SW480 (cell line): ENCODE data around the gene SCAMP2.
"Not testable (repeated sequence)": the region's sequence is repeated elsewhere in the genome, so short reads cannot be mapped to it uniquely, and the experiment has no call there.

ENCODE experiments used
- DNase-seq: peaks from one replicate; pipeline ENCODE4 v3.0.0-alpha.2; 2016; ENCODE audit warnings: low spot score

SCAMP2 gene

DNA sequence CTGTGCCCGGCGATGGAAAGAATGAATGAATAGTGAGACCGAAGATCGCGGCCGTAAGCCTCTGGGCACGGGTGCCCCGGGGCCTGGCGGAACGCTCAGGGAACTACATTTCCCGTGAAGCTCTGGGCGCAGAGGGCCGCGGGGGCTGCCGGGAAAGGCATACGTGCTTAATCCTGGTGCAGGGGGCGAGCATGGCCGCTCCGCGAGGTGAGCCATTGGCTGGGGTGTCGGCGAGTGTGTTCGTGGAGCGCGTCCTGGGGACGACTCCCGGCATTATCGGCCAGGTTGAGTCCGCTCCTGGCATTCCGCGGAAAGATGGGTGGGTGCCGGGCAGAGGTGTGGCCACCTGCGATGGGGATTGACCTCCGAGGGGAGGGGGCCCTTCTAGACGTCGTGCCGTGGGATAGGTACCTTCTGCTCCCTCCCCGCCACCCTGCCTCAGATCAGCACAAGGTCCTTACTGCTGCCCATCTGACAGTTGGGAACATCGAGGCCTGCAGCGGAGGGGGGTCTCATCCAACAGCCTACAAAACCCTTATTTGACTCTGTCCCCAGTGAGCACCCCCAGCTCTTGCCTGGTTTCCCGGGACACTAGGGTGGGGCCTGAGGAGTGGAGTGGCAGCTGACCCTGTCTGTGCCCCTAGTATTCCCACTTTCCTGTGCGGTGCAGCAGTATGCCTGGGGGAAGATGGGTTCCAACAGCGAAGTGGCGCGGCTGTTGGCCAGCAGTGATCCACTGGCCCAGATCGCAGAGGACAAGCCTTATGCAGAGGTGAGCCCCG lies 16.9 kb upstream of the SCAMP2 start, which contains the start of gene MPI:
MPI (plus strand) TSS at position 160 of the 782 bp plus-strand sequence; CDS start at position 192, 32 bp downstream.
- peak; percentile 79 for DNase-seq

DNA sequence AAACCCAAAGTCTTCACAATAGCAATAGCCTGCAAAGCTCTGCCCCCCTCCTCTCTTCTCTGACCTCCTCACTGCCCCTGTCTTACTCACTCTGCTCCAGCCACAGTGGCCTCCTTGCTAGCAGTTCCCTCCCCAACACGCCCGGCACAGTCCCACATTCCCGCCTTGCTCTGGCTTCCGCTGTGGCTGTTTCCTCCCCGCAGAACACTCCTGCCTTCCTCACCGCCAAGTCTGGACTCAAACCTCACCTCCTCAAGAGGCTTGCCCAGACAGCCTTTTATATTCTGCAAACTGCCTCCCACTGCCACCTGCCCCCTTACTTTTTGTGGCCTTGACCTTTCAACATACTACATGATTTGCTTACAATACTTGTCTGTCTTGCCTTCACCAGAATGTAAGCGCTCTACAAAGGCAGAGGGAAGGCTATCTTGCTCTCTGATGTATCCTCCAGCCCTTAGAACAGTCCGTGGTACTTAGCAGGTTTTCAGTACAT lies 16.3 kb upstream of the SCAMP2 start:
- peak; percentile 30 for DNase-seq

DNA sequence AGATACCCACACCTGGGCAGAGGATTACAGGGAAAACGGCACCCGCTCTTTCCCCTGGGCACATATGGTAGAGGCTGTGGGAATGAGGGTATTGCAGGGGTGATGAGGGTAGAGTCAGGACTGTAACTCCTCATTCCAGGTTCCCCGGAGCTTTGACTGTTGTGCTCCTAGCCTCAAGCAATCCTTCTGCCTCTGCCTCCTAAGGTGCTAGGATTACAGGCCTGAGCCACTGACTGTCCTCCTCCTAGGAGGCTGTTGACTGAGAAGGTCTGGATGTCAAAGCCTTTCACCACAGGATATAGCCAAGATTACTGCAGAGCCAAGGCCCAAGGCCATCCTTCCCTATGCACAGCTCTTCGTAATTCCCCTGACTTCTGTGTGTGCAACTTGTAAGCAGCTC lies 15.6 kb upstream of the SCAMP2 start:
- no peak for DNase-seq

DNA sequence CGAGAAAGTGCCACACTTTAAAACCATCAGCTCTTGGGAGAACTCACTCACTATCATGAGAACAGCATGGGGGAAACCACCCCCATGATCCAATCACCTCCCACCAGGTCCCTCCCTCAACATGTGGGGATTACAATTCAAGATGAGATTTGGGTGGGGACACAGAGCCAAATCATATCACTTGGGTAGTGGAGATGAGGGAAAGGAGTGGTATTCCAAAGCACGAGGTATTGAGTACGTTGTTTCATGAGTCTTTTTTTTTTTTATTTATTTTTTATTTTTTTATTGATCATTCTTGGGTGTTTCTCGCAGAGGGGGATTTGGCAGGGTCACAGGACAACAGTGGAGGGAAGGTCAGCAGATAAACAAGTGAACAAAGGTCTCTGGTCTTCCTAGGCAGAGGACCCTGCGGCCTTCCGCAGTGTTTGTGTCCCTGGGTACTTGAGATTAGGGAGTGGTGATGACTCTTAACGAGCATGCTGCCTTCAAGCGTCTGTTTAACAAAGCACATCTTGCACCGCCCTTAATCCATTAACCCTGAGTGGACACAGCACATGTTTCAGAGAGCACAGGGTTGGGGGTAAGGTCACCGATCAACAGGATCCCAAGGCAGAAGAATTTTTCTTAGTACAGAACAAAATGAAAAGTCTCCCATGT lies 14.5 kb upstream of the SCAMP2 start:
- not testable (repeated sequence) for DNase-seq

DNA sequence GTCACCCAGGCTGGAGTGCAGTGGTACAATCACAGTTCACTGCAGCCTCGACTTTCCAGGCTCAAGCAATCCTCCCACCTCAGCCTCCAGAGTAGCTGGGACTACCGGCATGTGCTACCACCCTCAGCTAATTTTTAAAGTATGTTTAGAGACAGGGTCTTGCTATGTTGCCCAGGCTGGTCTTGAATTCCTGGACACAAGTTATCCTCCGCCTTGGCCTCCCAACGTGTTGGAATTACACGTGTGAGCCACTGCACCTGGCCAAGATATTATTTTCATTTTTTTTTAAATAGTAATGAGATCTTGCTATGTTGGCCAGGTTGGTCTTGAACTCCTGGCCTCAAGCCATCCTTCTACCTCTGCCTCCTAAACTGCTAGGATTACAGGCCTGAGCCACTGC lies 12.3 kb upstream of the SCAMP2 start:
- DNase-seq, result no peak

DNA sequence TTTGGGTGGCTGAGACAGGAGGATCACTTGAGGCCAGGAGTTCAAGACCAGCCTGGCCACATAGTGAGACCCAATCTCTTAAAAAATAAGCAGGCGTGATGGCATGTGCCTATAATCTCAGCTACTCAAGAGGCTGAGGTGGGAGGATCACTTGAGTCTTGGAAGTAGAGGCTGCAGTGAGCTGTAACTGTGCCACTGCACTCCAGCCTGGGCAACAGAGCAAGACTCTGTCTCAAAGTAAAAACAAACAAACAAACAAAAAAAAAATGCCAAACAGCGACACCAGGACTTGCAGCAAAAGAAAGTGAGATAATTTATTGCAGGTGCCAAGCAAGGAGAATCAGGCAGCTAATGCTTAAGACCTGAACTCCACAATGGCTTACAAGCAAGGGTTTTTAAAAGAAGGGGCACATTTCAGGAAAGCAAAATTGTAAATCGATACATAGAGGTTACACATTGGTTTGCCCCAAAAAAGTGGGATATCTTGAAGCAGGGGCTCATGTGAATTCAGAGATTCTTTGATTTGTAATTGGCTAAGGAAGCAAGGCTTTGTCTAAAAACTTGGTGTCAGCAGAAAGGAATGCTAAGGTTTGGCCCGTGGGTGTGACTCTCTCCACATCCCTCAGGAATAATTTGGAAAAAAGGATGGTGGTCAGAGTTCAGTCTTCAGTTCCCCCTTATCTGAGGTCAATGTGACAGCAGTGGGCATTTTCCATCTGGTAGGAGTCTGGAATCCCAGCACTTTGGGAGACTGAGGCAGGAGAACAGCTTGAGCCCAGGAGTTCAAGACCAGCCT lies 11.5 kb upstream of the SCAMP2 start:
- DNase-seq, result no peak

DNA sequence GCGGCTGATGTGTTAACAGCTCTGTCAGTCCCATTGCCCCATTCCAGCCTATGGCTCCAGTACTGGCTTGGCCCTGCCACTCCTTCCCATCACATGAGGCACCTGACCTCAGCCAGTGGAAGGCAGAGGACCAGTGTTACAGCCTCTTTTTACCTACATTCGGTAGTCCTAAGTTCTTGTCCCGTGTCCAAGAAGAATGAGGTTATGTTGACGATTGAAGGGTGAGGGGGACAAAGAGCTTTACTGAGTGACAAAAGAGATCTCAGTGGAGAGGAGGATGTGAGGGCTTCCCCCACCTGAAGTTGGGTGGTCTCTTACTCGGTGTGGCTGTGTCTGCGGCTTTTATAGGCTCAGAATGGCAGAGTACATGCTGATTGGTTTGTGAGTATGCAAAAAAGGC lies 9.4 kb upstream of the SCAMP2 start:
- no peak for DNase-seq

DNA sequence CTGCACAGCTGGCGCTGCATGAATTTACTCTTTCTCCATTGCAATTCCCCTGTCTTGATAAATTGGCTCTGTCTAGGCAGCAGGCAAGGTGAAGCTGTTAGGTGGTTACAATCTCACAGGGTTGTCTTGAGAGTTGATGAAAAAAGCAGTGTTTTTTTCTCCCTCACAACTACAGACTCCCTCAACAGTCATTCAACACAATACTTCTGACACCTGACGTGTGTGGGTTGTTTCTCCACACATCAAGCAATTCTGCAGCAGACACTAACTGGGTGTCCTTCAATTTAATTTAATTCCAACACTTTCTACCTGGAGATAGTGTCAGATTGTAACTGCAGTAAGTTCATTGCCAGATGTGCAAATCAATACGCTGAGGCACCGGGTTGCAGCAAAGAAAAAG lies 5.1 kb upstream of the SCAMP2 start:
- no peak for DNase-seq

DNA sequence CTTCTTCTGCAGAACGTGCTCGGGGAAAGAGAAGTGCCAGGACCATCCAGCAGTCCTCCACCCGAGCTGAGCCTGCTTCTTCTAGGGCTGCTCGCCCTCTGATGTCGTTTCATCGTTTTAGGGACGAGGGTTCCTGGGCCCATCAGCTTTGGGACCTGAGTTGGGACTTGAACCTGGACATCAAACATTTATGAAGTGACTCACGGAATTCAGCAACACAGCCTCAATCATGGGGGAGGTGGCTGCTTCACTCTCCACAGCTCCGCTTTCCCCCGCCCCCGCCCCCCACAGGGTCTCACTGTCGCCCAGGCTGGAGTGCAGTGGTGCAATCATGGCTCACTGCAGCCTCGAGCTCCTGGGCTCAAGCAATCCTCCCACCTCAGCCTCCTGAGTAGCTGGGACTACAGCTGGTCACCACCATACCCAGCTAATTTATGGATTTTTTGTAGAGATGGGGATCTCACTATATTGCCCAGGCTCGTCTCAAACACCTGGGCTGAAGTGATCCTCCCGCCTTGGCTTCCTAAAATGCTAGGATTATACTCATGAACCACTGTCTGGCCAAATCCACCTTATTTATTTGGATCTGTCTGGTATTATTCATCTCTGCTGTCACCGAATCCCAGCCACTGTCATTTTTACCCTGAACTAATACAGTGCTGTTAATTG lies 725 bp upstream of the SCAMP2 start:
- no peak for DNase-seq

DNA sequence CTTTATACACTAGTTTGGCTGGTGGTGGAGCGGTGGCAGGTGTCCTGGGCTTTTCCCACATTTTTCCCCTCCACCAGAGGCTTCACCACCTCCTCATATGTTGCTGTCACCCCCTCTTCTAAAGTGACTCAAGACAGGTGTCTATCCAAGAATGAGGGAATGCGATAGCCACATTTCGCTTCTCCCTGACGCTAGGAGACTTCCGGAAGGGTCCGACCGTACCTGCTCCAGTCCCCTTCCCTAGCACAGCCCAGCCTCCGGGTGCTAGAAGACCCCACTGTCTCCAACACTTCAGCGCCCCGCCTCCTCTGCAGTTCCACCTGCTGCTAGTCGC lies 496 bp downstream of the SCAMP2 start:
- DNase-seq, result no peak

DNA sequence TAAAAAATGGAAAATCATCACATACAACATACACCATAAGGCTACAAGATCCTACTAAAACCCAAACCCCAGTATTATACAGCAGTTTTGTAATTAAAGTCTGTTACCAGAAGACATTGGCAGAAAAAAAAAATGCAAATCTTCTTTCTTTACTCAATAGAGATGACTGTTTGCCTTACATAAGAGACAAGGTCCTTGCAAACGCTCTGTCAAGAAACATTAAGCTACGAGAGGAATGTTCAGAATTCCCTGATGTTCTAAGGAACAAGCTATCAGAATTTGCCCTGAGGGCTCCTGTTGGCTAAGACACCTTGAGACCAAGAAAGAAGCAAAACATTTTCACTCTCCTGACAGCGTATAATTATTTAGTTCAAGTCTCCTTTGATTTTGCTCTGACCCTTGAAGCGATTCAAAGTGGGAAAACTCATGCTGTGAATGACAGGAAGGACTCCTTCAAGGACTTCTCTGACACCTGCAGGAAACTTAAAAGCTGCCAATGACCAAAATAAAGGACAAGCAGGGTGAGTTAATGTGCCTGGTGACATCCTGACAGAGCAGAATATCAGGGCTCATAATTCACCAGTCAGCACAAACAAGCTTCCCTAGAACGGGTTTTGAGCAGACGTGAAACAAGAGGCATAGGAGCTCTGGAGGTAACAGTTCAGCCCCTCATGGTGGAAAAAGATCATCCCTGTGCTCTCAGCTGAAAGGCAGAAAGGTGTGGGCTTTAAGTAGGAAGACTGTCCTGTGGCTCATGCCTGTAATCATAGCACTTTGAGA lies 2.5 kb downstream of the SCAMP2 start:
- no peak for DNase-seq

DNA sequence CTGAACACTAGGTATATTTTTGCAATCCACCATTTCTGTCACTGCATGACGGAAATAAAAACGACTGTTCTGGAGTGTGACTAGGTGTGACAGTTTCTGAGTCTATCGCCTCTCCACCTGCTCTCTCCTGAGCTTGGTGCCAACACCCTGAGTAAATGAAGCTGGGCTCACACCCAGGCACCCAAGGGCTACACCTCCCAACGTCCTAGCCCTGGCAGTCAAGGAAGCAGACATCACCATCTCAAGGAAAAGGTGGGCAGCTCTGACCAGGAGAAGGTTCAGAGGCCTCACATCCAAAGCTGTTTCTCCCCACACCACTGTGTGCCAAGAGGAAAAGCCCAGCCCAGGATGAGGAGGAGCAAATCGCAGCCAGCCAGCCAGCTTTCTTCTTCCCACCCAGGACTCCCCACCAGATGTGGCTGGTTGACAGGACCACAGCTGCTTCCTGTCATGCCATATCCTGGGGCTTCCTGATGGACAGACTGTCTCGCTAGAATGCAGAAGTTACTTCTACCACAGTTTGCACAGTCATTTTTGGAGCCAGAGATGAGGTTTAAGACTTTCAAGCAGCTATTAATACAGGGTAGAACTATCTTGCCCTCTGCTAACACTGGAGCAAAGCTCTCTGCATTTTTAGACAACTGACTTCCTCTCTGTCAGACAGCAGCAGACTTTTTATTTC lies 3.3 kb downstream of the SCAMP2 start:
- no peak for DNase-seq

DNA sequence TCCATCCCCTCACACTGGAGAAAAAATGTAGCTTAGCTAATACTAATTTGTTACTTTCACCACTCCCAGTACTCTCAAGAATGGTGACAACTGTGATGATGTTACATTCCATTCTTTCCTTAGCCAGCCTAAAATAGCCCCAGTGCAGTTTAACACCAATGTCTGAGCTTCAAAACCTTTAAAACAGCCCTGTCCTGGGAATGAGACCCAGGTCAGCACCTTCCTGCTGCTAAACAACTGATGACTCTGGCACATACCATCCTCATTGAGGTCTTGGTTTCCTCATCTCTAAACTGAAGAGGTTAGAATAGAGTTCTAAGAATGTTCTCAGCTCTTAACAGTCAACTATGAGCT lies 3.8 kb downstream of the SCAMP2 start:
- DNase-seq, result no peak

DNA sequence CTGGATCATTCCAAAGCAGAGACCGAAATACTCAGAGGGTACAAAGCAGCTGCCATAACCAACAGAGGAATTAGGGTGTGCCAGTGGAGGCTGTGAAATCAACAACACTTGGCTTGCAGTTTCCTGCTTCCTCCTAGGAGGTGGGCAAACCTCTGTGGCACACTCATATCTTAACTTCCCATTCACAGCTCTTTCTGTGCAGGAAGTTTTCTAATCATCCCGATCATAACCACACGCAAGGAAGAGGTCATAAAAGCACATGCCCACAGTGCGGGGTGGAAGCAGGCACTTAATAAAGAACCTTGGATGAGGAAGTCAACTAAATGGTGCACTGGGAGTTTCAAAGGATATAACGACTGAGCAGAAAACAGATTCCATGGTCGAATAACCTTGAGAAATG lies 5.1 kb downstream of the SCAMP2 start:
- no peak for DNase-seq

DNA sequence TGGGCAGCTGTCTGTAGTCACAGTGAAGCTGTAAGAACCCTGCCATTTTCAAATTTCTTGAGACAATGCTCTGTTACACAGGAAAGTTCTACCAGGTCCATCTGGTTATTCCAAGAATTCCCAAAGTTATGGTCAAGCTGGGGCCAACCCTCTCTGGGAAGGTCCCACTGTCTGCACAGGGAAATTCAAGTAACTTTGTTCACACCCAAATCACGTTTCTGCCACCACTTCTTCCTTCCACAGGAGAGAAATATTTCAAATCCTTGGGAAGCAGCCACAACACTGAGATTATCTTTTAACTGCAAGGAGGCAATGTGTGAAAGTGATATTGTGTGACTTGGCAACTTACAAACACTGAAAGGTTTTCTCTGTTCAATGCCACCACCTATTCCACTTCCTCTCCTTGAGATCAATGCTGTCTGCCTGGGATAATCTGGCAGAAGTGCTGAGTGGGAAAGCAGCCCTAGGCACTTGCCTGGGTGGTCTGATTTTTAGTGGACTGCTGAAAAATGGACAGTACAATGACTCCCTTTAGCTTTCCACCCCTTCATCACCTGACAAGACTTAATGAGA lies 5.6 kb downstream of the SCAMP2 start:
- no peak for DNase-seq

DNA sequence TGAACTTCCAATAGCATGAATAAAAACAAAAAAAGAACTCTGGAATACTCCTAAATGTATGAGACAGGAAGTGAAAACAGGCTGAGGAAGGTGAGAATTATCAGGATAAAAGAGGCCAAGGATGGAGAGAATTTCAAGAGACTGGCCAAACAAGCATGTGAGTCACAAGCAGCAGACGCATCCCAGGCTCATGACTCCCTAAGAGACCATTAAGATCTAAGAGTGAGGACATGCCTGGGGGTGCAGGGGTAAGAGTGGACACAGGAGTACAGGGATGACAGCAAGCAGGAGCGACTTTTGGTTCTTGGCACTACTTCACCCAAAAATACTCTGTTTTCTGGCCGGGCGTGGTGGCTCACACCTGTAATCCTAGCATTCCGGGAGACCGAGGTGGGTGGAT lies 7.1 kb downstream of the SCAMP2 start:
- DNase-seq, result no peak

DNA sequence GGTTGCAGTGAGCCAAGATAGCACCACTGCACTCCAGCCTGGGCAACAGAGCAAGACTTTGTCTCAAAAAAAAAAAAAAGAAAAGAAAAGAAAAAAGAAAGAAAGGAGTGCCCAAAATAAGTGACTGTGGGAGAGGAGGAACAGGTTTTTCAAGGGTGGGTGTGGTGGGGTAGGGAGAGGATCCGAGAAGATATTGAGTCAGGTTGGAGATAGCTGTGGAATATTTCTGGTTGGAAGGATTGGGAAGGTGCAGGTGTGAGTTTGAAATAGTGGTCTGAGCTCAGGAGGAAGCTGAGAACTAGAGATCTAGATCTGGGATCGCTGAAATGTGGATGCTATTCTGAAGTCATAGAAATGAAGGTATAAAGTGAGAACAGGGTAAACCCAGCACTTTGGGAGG lies 7.8 kb downstream of the SCAMP2 start:
- no peak for DNase-seq

DNA sequence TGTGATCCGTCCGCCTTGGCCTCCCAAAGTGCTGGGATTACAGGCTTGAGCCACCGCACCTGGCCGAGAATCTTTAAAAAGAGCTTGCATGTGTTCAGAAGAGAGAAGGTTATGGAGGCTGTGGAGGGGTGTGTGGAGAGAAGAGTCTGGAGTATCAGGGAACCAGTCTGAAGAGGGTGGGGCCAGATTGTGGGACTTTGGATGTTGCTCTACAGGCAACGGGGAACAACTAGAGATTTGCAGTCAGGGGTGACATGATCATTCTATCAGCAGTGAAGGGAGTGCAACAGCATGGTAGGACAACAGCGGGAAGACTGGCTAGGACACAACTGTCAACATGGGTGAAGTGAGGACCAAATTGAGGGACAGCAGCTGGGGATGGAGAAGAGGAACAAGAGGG lies 8.9 kb downstream of the SCAMP2 start:
- DNase-seq, result no peak

DNA sequence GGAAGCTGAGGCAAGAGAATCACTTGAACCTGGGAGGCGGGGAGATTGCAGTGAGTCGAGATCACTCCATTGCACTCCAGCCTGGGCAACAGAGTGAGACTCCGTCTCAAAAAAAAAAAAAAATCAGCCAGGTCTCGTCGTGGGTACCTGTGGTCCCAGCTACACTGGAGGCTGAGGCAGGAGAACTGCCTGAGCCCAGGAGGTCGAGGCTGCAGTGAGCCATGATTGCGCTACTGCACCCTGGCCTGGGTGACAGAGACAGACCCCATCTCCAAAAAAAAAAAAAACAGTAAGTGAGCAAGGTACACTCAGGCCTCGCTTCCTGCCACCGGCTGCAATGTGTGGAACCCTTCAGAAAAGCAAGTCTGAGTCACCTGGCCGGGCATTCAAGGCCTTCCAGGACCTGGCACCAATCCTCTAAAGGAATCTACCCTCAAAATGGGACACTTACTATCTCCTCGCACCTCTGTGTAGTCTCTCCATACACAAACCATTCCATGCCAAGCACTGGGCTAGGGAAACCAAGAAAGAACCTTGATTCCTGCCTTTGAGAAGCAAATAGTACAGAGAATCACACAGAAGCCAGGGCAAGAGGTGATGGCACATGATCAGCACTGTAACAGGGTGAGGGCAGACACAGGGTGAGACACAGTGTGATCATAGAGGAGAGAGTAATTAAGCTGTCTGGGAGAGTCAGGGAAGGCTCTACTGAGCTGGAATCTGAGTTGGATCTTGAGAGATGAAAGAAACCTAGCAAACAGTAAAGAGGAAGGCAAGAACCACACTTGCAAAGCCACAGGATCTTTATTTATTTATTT lies 9.7 kb downstream of the SCAMP2 start:
- DNase-seq, result no peak

DNA sequence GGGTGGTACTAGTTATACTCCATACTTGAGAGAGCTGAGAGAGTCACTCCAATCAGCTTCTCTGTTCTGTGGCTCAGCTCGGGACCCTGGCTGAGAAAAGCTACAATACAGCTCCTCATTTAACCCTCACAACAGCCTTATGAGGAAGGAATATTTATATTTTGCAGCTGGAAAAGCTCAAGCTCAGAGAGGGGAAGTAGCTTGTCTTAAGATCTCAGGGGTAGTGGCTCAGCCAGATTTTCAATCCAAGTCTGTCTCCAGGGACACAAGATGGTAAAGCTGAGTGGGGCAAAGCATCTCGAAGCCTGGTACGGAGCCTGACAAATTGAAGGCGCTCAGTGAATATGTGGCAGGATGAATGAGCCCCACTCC lies 14.8 kb downstream of the SCAMP2 start:
- DNase-seq, result no peak
